K562 (cell line): ENCODE results near the gene HBEGF. TPM values are rescaled to one million over a fixed set of nuclear protein-coding genes. Genes with fewer than 3 reads are reported as not detected.

Experiments used
- ATAC-seq: fragments of 200-7000 bp; cut with Tn5 transposase; 3 replicates; pipeline ENCODE4 v1.9.1; 2020; ENCODE audit warnings: moderate library complexity
- BruUV-seq: library from RNA; stranded (reverse); fragments of 400-500 nt; replicated peaks from 2 replicates; lab custom pipeline; 2021; lab: Mats Ljungman, UMichigan
- CTCF ChIA-PET: fragments of 300-600 bp; formaldehyde crosslinking; extraction: SDS; loops from one replicate; lab custom pipeline; 2021; ENCODE audit warnings: low intra/inter-chr PET ratio; lab: Yijun Ruan, JAX
- POLR2A ChIA-PET: fragments of 300-600, 350-650 bp; sonication (Branson Sonifier 250); formaldehyde crosslinking; extraction: SDS; loops from one replicate; lab custom pipeline; 2021; ENCODE audit warnings: antibody characterized with exemption, inconsistent platforms; lab: Yijun Ruan, JAX
- DNase-seq, 4 experiments: peaks; one replicate each; pipeline versions ENCODE4 v3.0.0 to v3.0.0-alpha.2; 2011 to 2018; ENCODE audit warnings: low spot score in 3 of 4, mixed read lengths in 3 of 4; ENCODE audit errors: extremely low read depth in 1 of 4
- FAIRE-seq: peaks from 2 replicates; lab custom pipeline; 2011; peaks lifted over from hg19 to GRCh38; lab: Jason Lieb, UNC
- H2AFZ ChIP-seq: 2 replicates; pipeline ENCODE4 v1.6.0; 2011; ENCODE audit warnings: low read depth, low read length, control low read depth, inconsistent platforms
- H3K27ac ChIP-seq: fragments of 200-600 bp; 3 replicates; pipeline ENCODE4 v1.8.0; 2011; ENCODE audit warnings: low read depth, mild to moderate bottlenecking, control low read depth, inconsistent platforms, low read length, moderate library complexity, mixed read lengths; ENCODE audit errors: extremely low read depth
- H3K27me3 ChIP-seq, 2 experiments: fragments of 300-600 bp in 1 of 2; 2 replicates in 1 of 2; 3 replicates in 1 of 2; pipeline versions ENCODE4 v1.6.0 to v1.8.0; 2011; ENCODE audit warnings: inconsistent platforms in 2 of 2, low read length in 2 of 2, mild to moderate bottlenecking in 1 of 2, mixed read lengths in 1 of 2, moderate library complexity in 1 of 2; ENCODE audit not compliant: control insufficient read depth in 2 of 2, insufficient read depth in 2 of 2
- H3K36me3 ChIP-seq: fragments of 300-600 bp; 3 replicates; pipeline ENCODE4 v1.8.0; 2011; ENCODE audit warnings: mild to moderate bottlenecking, low read length, inconsistent platforms; ENCODE audit not compliant: control insufficient read depth, insufficient read depth
- H3K4me1 ChIP-seq, 2 experiments: fragments of 200-600 bp in 1 of 2; replicated peaks in 1 of 2; 2 replicates in 1 of 2; 3 replicates in 1 of 2; pipeline versions ENCODE4 v1.5.1 to v1.8.0; 2011; ENCODE audit warnings: inconsistent platforms in 2 of 2, low read length in 2 of 2, mild to moderate bottlenecking in 1 of 2, mixed read lengths in 1 of 2, moderate library complexity in 1 of 2; ENCODE audit not compliant: control insufficient read depth in 2 of 2, insufficient read depth in 2 of 2
- H3K4me2 ChIP-seq: 2 replicates; pipeline ENCODE4 v1.6.1; 2011; ENCODE audit warnings: low read length, control low read depth, inconsistent platforms, mixed read lengths; ENCODE audit not compliant: insufficient read depth
- H3K4me3 ChIP-seq: fragments of 200-600 bp; sonication (generic), shearing (Covaris generic); 2 replicates; pipeline ENCODE4 v1.5.1; 2016; ENCODE audit warnings: control low read depth, inconsistent platforms
- H3K79me2 ChIP-seq: fragments of 200-600 bp; 3 replicates; pipeline ENCODE4 v1.8.0; 2011; ENCODE audit warnings: low read length, inconsistent platforms; ENCODE audit not compliant: control insufficient read depth, insufficient read depth
- H3K9ac ChIP-seq, 2 experiments: 2 replicates each; pipeline versions ENCODE4 v1.6.0 to v1.6.1; 2011; ENCODE audit warnings: low read depth in 2 of 2, low read length in 2 of 2, control low read depth in 1 of 2, inconsistent platforms in 1 of 2, mild to moderate bottlenecking in 1 of 2, mixed read lengths in 1 of 2; ENCODE audit not compliant: insufficient read depth in 1 of 2
- H3K9me1 ChIP-seq: one replicate; pipeline ENCODE4 v1.6.0; 2011; ENCODE audit warnings: inconsistent platforms, mild to moderate bottlenecking, low read length, moderate library complexity; ENCODE audit not compliant: control insufficient read depth, insufficient read depth
- H3K9me3 ChIP-seq: replicated peaks from 2 replicates; pipeline ENCODE4 v1.5.1; 2011; ENCODE audit warnings: low read depth, low read length, inconsistent platforms; ENCODE audit not compliant: control insufficient read depth, insufficient read depth
- H4K20me1 ChIP-seq: replicated peaks from 2 replicates; pipeline ENCODE4 v1.6.1; 2011; ENCODE audit warnings: low read length, inconsistent platforms, mixed read lengths; ENCODE audit not compliant: control insufficient read depth, insufficient read depth
- PHF20 ChIP-seq: fragments of 450-650 bp; IDR thresholded peaks from 2 replicates; pipeline ENCODE4 v1.6.1; 2018; ENCODE audit not compliant: partially characterized antibody
- WGBS: fragments of 100-300 bp; shearing (Covaris generic); methylation state at CpG from one replicate; pipeline ENCODE4 v1.1.6; 2016; ENCODE audit warnings: low coverage, mixed read lengths; ENCODE audit not compliant: insufficient coverage; ENCODE audit errors: missing lambda C conversion rate; 5-methylcytosine and 5-hydroxymethylcytosine counted together
- in situ Hi-C: fragments of 300-500 bp; cut with MboI; formaldehyde crosslinking; loops from 4 replicates; pipeline ENCODE4 v1.15.0; 2018; ENCODE audit warnings: inconsistent platforms, mixed read lengths
- intact Hi-C: fragments of 100-400 bp; cut with micrococcal nuclease; formaldehyde crosslinking; loops from 2 replicates; pipeline ENCODE4 v1.14.2; 2022
- polyA plus RNA-seq, 8 experiments: library from polyadenylated mRNA; depleted of rRNA in 4 of 8; stranded (reverse) in 5 of 8; unstranded in 3 of 8; fragments of >200 nt; fragmentation: Nextera tagmentation in 2 of 8; fragmentation: Illumina TruSeq in 1 of 8; extraction: Ambion mirVana in 2 of 8; extraction: Trizol in 1 of 8; gene quantifications; 2 replicates each; pipeline versions ENCODE4 v1.2.1 to v1.2.3, GENCODE V29; 2011 to 2014; ENCODE audit warnings: inconsistent platforms in 1 of 8, missing spikeins in 1 of 8
- total RNA-seq, 7 experiments: library from RNA; depleted of rRNA in 6 of 7; stranded (reverse); fragments of >200 nt in 6 of 7; fragmentation: Illumina TruSeq in 2 of 7; extraction: Trizol in 2 of 7; gene quantifications; 2 replicates each; pipeline versions ENCODE4 v1.2.1 to v1.2.3, GENCODE V29; 2011 to 2021; ENCODE audit warnings: low replicate concordance in 1 of 7
- TF ChIP-seq, protein P1 (sequence below): IDR thresholded peaks from 2 replicates; pipeline ENCODE4 v1.6.1; 2014; ENCODE audit warnings: antibody characterized with exemption

The HBEGF gene
- total and polyA plus RNA-seq, 9 of the 15 experiments (the other 6 are each of a cell fraction or from before 2014, with no cell fraction given), result 0.11 to 1.1 (median 0.60) TPM

DNA sequence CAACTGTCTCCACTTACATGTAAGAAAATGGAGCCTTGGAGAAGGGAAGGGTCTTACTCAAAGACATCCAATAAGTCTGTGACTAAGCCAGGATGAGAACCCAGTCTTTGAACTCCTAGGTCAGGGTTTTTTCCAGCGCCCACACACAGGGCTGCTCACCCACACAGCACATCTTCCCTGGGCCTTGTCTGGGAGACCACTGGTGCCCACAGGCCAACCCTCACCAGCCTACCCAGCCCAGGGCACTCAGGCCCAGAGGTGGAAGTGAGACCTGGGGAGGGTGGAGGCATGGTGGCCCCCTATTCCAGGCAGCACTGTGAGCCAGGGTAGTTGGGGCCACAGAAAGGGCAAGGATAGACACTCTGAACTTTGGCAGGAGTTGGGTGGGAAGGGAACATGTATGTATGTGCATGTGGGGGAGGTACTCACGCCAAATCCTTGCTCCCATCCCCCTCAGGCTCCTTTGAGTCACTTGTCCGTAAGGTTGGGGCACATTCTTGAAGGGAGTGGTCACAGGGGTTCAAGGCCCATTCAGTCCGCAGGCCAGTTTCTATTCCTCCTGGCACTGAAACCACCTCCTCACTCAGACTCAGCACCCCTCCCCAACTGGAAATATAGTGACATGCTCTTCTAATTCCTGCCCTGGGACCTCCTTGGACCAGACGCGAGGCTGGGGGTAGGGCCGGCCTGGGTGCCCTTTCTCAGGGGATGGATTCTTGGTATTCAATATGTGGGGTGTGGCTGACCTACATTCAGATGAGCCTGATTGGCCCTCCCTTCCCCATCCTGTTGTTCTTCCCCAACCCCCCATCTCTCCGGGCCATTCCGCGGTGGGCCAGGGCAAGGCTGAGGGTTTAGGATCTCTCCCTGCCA is 10.7 kb upstream of the HBEGF start:
- intact Hi-C loops, result loop anchor here (1.0 to 10.0 kb wide), 4 partner anchors 113 to 572 kb away; no protein-coding TSS in a partner anchor
- H3K9ac ChIP-seq, result no peak overlapping the region
- no peak; the same call in 2 of the 3 replicates for ATAC-seq

More for the DNA sequence above, 10.7 kb upstream of the HBEGF start:
- no peaks in the 10 kb centered on the region for H3K9me1 ChIP-seq
- in situ Hi-C loops, result loop anchor here (5.0 to 10.0 kb wide), 2 partner anchors 115 to 192 kb away; no protein-coding TSS in a partner anchor
- no peak for DNase-seq
- peak overlapping the region; percentile 62; the same call in 1 of the 2 replicates for H2AFZ ChIP-seq
- H3K36me3 ChIP-seq, result no peaks in the 10 kb centered on the region
- H3K4me1 ChIP-seq, result peaks cover 0 to 12% of the 10 kb centered on the region in 2 experiments; a peak in 2 of 5 replicates
- 13% methylated on average over 7 of the region's 10 CpGs for WGBS
- H3K27me3 ChIP-seq, result no peaks in the 10 kb centered on the region
- H3K27ac ChIP-seq, result no peak overlapping the region
- POLR2A ChIA-PET, result no interaction called here
- no TSS peak for BruUV-seq
- FAIRE-seq, result no peak
- no peaks in the 10 kb centered on the region; the same call in 1 of the 2 replicates for H4K20me1 ChIP-seq
- no peaks in the 10 kb centered on the region for H3K9me3 ChIP-seq
- no peaks in the 10 kb centered on the region for H3K79me2 ChIP-seq
- peak overlapping the region; percentile 84; the same call in 1 of the 2 replicates for H3K4me2 ChIP-seq
- TF ChIP-seq, protein P1, sequence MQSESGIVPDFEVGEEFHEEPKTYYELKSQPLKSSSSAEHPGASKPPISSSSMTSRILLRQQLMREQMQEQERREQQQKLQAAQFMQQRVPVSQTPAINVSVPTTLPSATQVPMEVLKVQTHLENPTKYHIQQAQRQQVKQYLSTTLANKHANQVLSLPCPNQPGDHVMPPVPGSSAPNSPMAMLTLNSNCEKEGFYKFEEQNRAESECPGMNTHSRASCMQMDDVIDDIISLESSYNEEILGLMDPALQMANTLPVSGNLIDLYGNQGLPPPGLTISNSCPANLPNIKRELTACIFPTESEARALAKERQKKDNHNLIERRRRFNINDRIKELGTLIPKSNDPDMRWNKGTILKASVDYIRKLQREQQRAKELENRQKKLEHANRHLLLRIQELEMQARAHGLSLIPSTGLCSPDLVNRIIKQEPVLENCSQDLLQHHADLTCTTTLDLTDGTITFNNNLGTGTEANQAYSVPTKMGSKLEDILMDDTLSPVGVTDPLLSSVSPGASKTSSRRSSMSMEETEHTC, result no peak
- peak; percentile 21 for TF ChIP-seq PHF20
- H3K4me3 ChIP-seq, result no peak overlapping the region
- CTCF ChIA-PET, result interaction anchor here (0.6 to 2.4 kb wide), 6 partner anchors 64 to 284 kb away, joined by 3 to 37 read pairs (median 4); no protein-coding TSS in a partner anchor
